Kidney epithelial cell (primary cell): ENCODE measurements around the gene RAD21L1. TPM values are rescaled to one million over a fixed set of nuclear protein-coding genes. Genes with fewer than 3 reads are reported as not detected.

Source experiments
- DNase-seq: peaks from one replicate; pipeline ENCODE4 v3.0.0-alpha.2; 2010; ENCODE audit warnings: low read depth
- H3K27me3 ChIP-seq: 2 replicates; pipeline ENCODE4 v1.6.0; 2011; ENCODE audit warnings: low read length; ENCODE audit not compliant: control insufficient read depth, insufficient read depth
- H3K36me3 ChIP-seq: 2 replicates; pipeline ENCODE4 v1.5.1; 2011; ENCODE audit warnings: low read length; ENCODE audit not compliant: control insufficient read depth, insufficient read depth
- H3K4me3 ChIP-seq: 2 replicates; pipeline ENCODE4 v1.5.1; 2011; ENCODE audit warnings: low read depth, mild to moderate bottlenecking, control low read depth, low read length
- CTCF ChIP-seq: IDR thresholded peaks from 2 replicates; pipeline ENCODE4 v1.5.1; 2011; ENCODE audit warnings: mild to moderate bottlenecking, moderate library complexity, low read length, control low read depth, inconsistent platforms; ENCODE audit not compliant: insufficient read depth, poor library complexity, severe bottlenecking
- total RNA-seq: library from RNA; depleted of rRNA; stranded (reverse); fragments of >200 nt; gene quantifications from 2 replicates; pipeline ENCODE4 v1.2.3, GENCODE V29; 2015

Gene RAD21L1
- total RNA-seq, 1 donor from 2014 or later, result not detected

- no peaks in the 10 kb centered on the region for H3K36me3 ChIP-seq
- peaks cover 8% of the 10 kb centered on the region for H3K27me3 ChIP-seq
- no peak for TF ChIP-seq CTCF
- H3K4me3 ChIP-seq, result no peak overlapping the region
- DNase-seq, result no peak
Measured at GRCh38 chr20:1199964-1200363, 25.9 kb upstream of the RAD21L1 start.

- DNase-seq, result no peak
- no peak for TF ChIP-seq CTCF
- Histone ChIP-seq H3K4me3 (no peak within 1 kb of the TSS), H3K27me3 (peaks cover 9% of the 10 kb centered on the region), H3K36me3 (no peaks in the 10 kb centered on the region)
Measured at GRCh38 chr20:1202762-1203504, 22.9 kb upstream of the RAD21L1 start, which contains the start of gene C20orf202. TSS of gene C20orf202 (plus strand) at chr20:1203454. CDS start at chr20:1203586, 132 bp downstream.

GRCh38 chr20:1203630-1204029 lies 22.2 kb upstream of the RAD21L1 start:
- Histone ChIP-seq H3K4me3 (no peak overlapping the region), H3K27me3 (peaks cover 12% of the 10 kb centered on the region), H3K36me3 (no peaks in the 10 kb centered on the region)
- TF ChIP-seq CTCF, result no peak
- no peak for DNase-seq

- DNase-seq, result no peak
- Histone ChIP-seq H3K36me3 (no peaks in the 10 kb centered on the region), H3K27me3 (peaks cover 16% of the 10 kb centered on the region), H3K4me3 (no peak overlapping the region)
- TF ChIP-seq CTCF, result no peak
Measured at GRCh38 chr20:1204113-1204512, 21.7 kb upstream of the RAD21L1 start.

GRCh38 chr20:1204576-1204975 lies 21.3 kb upstream of the RAD21L1 start:
- Histone ChIP-seq H3K36me3 (no peaks in the 10 kb centered on the region), H3K4me3 (no peak overlapping the region), H3K27me3 (peaks cover 20% of the 10 kb centered on the region)
- TF ChIP-seq CTCF, result no peak
- DNase-seq, result no peak

- no peak for TF ChIP-seq CTCF
- H3K4me3 ChIP-seq, result no peak overlapping the region
- H3K36me3 ChIP-seq, result no peaks in the 10 kb centered on the region
- H3K27me3 ChIP-seq, result peaks cover 22% of the 10 kb centered on the region
- DNase-seq, result no peak
Measured at GRCh38 chr20:1205802-1206201, 20.0 kb upstream of the RAD21L1 start.
